HG03521 (cell line): ENCODE data around the gene RALY.
"Not testable (repeated sequence)": the region's sequence is repeated elsewhere in the genome, so short reads cannot be mapped to it uniquely, and the experiment has no call there.

Experiments used
- ATAC-seq: cut with Tn5 transposase; IDR thresholded peaks from one replicate; pipeline ENCODE4 v1.9.1; 2021; ENCODE audit warnings: mild to moderate bottlenecking, moderate library complexity; ENCODE audit not compliant: unreplicated experiment

The RALY gene

DNA sequence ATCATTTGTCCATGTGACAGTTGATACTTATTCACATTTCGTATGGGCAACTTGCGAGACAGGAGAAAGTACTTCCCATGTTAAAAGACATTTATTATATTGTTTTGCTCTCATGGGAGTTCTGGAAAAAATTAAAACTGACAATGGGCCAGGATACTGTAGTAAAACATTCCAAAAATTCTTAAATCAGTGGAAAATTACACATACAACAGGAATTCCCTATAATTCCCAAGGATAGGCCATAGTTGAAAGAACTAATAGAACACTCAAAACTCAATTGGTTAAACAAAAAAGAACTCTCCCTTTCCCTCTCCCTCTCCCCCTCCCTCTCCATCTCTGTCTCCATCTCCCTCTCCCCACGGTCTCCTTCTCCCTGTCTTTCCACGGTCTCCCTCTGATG, 137.8 kb downstream of the RALY start:
- ATAC-seq, result no peak

DNA sequence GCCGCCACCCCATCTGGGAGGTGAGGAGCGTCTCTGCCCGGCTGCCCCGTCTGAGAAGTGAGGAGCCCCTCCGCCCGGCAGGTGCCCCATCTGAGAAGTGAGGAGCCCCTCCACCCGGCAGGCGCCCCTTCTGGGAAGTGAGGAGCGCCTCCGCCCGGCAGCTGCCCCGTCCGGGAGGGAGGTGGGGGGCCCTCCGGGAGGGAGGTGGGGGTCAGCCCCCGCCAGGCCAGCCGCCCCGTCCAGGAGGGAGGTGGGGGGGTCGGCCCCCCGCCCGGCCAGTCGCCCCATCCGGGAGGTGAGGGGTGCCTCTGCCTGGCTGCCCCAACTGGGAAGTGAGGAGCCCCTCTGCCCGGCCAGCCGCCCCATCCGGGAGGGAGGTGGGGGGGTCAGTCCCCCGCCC, 138.8 kb downstream of the RALY start:
- not testable (repeated sequence) for ATAC-seq

DNA sequence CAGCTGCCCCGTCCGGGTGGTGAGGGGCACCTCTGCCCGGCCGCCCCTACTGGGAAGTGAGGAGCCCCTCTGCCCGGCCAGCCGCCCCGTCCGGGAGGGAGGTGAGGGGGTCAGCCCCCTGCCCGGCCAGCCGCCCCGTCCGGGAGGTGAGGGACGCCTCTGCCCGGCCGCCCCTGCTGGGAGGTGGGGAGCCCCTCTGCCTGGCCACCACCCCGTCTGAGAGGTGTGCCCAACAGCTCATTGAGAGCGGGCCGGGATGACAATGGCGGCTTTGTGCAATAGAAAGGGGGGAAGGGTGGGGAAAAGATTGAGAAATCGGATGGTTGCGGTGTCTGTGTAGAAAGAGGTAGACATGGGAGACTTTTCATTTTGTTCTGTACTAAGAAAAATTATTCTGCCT, 139.2 kb downstream of the RALY start:
- not testable (repeated sequence) for ATAC-seq

DNA sequence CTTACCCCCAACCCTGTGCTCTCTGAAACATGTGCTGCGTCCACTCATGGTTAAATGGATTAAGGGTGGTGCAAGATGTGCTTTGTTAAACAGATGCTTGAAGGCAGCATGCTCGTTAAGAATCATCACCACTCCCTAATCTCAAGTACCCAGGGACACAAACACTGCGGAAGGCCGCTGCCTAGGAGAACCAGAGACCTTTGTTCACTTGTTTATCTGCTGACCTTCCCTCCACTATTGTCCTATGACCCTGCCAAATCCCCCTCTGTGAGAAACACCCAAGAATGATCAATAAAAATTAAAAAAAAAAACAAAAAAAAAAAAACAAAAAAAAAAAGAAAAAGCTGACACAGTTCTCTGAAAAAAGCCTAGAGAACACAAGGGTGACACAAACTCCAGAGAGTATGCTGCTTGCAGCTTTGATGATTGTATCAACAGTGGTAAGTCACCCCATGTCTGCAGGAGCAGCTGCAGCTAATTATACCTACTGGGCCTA, 139.7 kb downstream of the RALY start:
- ATAC-seq, result not testable (repeated sequence)
